ENCODE results near the gene EP300. TPM values are rescaled to one million over a fixed set of nuclear protein-coding genes. Genes with fewer than 3 reads are reported as not detected.

The EP300 gene
- total and polyA plus RNA-seq, 8 donors, result 63.3 to 80.1 (median 76.9) TPM

- Histone ChIP-seq H3K27me3 (no peaks in the 10 kb centered on the region), H3K27ac (no peak overlapping the region), H3K36me3 (no peaks in the 10 kb centered on the region), H3K4me1 (peaks cover 0 to 7% of the 10 kb centered on the region in 2 donors), H3K4me3 (no peak overlapping the region), H3K9me3 (no peaks in the 10 kb centered on the region)
- no peak for TF ChIP-seq CTCF (IDR thresholded peaks at IDR 0.05)
- no peak for DNase-seq
- no peak for ATAC-seq
- intact Hi-C loops (cut with DNase I), result no loop called here
Observed at GRCh38 chr22:41074941-41075710, 17.3 kb upstream of the EP300 start.

GRCh38 chr22:41075946-41076345 lies 16.4 kb upstream of the EP300 start:
- no peak for TF ChIP-seq CTCF (IDR thresholded peaks at IDR 0.05)
- H3K27ac ChIP-seq, result no peak overlapping the region
- H3K9me3 ChIP-seq, result no peaks in the 10 kb centered on the region
- ATAC-seq (no peak), DNase-seq (no peak)
- no peak overlapping the region for H3K4me3 ChIP-seq
- no peaks in the 10 kb centered on the region for H3K36me3 ChIP-seq
- no peaks in the 10 kb centered on the region for H3K4me1 ChIP-seq
- intact Hi-C loops (cut with DNase I), result no loop called here
- H3K27me3 ChIP-seq, result no peaks in the 10 kb centered on the region

GRCh38 chr22:41076857-41077256 lies 15.5 kb upstream of the EP300 start:
- DNase-seq (no peak), ATAC-seq (no peak)
- no peaks in the 10 kb centered on the region for H3K27me3 ChIP-seq
- intact Hi-C loops (cut with DNase I), result no loop called here
- no peak overlapping the region for H3K4me3 ChIP-seq
- no peaks in the 10 kb centered on the region for H3K36me3 ChIP-seq
- no peaks in the 10 kb centered on the region for H3K4me1 ChIP-seq
- H3K27ac ChIP-seq, result no peak overlapping the region
- H3K9me3 ChIP-seq, result no peaks in the 10 kb centered on the region
- TF ChIP-seq CTCF (IDR thresholded peaks at IDR 0.05), result no peak

- no peak overlapping the region for H3K4me3 ChIP-seq
- no peaks in the 10 kb centered on the region for H3K4me1 ChIP-seq
- no peaks in the 10 kb centered on the region for H3K36me3 ChIP-seq
- intact Hi-C loops (cut with DNase I), result no loop called here
- TF ChIP-seq CTCF (IDR thresholded peaks at IDR 0.05), result no peak
- no peak for DNase-seq
- H3K27ac ChIP-seq, result no peak overlapping the region
- no peaks in the 10 kb centered on the region for H3K27me3 ChIP-seq
- ATAC-seq, result no peak
- H3K9me3 ChIP-seq, result no peaks in the 10 kb centered on the region
Observed at GRCh38 chr22:41078931-41079330, 13.5 kb upstream of the EP300 start.

- DNase-seq (no peak), ATAC-seq (no peak)
- TF ChIP-seq CTCF (IDR thresholded peaks at IDR 0.05), result no peak
- no peaks in the 10 kb centered on the region for H3K36me3 ChIP-seq
- H3K27ac ChIP-seq, result no peak overlapping the region
- intact Hi-C loops (cut with DNase I), result no loop called here
- H3K4me3 ChIP-seq, result no peak overlapping the region
- H3K4me1 ChIP-seq, result peaks cover 0 to 7% of the 10 kb centered on the region in 2 donors
- no peaks in the 10 kb centered on the region for H3K9me3 ChIP-seq
- no peaks in the 10 kb centered on the region for H3K27me3 ChIP-seq
Observed at GRCh38 chr22:41085842-41086241, 6.5 kb upstream of the EP300 start.
